HL-60 (cell line): ENCODE results near the gene GALR2.
"Not testable (repeated sequence)": the region's sequence is repeated elsewhere in the genome, so short reads cannot be mapped to it uniquely, and the experiment has no call there.

Experiments used
- DNase-seq, 2 experiments: peaks; one replicate each; pipeline ENCODE4 v3.0.0-alpha.2; 2010 to 2020; ENCODE audit warnings: low read depth in 1 of 2, low spot score in 1 of 2
- H3K27ac ChIP-seq: fragments of 250-450 bp; sonication (Bioruptor Pico); replicated peaks from 2 replicates; pipeline ENCODE4 v1.5.1; 2020; ENCODE audit warnings: mild to moderate bottlenecking, moderate library complexity
- H3K27me3 ChIP-seq: fragments of 250-450 bp; sonication (Bioruptor Pico); 2 replicates; pipeline ENCODE4 v1.5.1; 2021; ENCODE audit warnings: mild to moderate bottlenecking, moderate library complexity; ENCODE audit not compliant: insufficient read depth, poor library complexity, severe bottlenecking
- H3K4me3 ChIP-seq: replicated peaks from 2 replicates; pipeline ENCODE4 v1.5.1; 2011; ENCODE audit warnings: mild to moderate bottlenecking, control low read depth, low read length; ENCODE audit not compliant: insufficient read depth
- GABPA ChIP-seq: IDR thresholded peaks from 2 replicates; pipeline ENCODE4 v1.6.1; 2012; ENCODE audit warnings: low read depth
- POLR2AphosphoS5 ChIP-seq: IDR thresholded peaks from 2 replicates; pipeline ENCODE4 v1.6.1; 2012; ENCODE audit warnings: low read depth
- REST ChIP-seq: IDR thresholded peaks from 2 replicates; pipeline ENCODE4 v1.6.1; 2012; ENCODE audit warnings: low read depth; ENCODE audit not compliant: insufficient replicate concordance
- SPI1 ChIP-seq: IDR thresholded peaks from 2 replicates; pipeline ENCODE4 v1.6.1; 2012; ENCODE audit warnings: low read depth, mild to moderate bottlenecking, borderline replicate concordance
- TF ChIP-seq, protein P1 (sequence below): IDR thresholded peaks from one replicate; pipeline ENCODE4 v1.5.1; 2011; ENCODE audit warnings: low read length, control low read depth, inconsistent platforms; ENCODE audit not compliant: insufficient read depth

Gene GALR2

DNA sequence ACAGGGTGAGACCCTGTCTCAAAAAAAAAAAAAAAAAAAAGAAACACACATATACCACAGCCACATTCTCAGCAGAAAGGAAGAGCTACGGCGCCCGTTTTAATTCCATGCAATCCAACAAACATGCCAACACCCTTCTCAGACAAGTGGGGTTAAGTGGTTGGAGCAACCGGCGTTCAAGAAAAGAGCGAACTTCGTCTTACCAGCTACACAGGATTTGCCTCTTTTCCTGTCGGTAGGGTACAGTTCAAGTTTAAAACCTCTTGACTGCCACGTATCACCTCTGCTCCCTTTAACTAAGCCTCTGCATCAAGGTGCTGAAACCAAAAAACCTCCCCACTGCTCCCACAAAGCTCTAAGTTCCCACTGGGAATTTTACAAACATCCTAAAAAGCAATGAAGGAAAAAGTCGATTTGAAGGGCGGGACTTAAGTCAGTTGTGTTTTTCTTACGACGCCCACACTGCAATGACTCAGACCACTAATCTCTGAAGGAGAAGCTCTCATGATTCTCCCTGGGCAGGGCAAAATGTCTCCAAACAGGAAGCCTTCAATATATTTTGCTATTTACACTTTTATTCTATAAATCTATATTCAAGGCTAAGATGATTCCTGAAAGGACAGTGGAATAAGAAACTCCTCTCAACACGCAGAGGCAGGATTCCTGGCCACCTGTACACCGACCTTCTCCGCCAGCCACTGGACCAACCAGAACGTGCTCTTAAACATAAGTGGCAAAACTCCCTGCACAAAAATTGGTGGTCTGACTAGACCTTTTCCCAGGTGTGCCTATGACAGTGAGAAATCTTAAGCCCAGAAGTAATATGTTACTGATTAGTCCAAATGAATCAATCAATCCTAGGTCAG is 21.1 kb upstream of the GALR2 start:
- Histone ChIP-seq H3K27ac (no peak overlapping the region), H3K4me3 (no peak overlapping the region), H3K27me3 (no peaks in the 10 kb centered on the region)
- TF ChIP-seq GABPA (no peak), POLR2AphosphoS5 (no peak), SPI1 (no peak)
- TF ChIP-seq, protein P1, sequence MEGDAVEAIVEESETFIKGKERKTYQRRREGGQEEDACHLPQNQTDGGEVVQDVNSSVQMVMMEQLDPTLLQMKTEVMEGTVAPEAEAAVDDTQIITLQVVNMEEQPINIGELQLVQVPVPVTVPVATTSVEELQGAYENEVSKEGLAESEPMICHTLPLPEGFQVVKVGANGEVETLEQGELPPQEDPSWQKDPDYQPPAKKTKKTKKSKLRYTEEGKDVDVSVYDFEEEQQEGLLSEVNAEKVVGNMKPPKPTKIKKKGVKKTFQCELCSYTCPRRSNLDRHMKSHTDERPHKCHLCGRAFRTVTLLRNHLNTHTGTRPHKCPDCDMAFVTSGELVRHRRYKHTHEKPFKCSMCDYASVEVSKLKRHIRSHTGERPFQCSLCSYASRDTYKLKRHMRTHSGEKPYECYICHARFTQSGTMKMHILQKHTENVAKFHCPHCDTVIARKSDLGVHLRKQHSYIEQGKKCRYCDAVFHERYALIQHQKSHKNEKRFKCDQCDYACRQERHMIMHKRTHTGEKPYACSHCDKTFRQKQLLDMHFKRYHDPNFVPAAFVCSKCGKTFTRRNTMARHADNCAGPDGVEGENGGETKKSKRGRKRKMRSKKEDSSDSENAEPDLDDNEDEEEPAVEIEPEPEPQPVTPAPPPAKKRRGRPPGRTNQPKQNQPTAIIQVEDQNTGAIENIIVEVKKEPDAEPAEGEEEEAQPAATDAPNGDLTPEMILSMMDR: no peak
- DNase-seq: no peak

GRCh38 chr17:76054112-76054476 is 20.5 kb upstream of the GALR2 start:
- no peak overlapping the region for H3K4me3 ChIP-seq
- no peak for DNase-seq
- H3K27me3 ChIP-seq: no peaks in the 10 kb centered on the region
- TF ChIP-seq, protein P1: no peak
- TF ChIP-seq POLR2AphosphoS5 (no peak), SPI1 (no peak), GABPA (no peak)
- H3K27ac ChIP-seq: no peak overlapping the region

DNA sequence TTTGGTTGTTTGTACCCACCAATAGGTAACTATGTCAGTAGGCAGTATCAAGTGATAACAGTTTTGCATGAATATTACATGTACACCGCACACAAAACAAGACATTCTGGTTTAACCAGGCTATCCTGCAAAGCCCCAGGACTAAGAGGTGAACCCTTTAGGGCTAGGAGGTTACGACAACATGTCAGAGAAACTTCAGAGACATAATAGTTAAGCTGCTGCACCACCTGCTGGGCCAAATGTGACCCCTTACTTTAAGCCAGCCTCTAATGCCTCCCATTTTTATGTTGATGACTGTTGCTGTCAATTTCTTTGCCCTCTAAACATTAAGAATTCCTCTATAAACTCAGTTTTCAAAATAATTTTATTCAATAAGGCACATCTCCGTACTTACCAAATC is 17.7 kb upstream of the GALR2 start:
- H3K4me3 ChIP-seq: no peak overlapping the region
- H3K27ac ChIP-seq: no peak overlapping the region
- no peak for DNase-seq
- TF ChIP-seq REST (no peak), POLR2AphosphoS5 (no peak)
- no peaks in the 10 kb centered on the region for H3K27me3 ChIP-seq

- not testable (repeated sequence) for DNase-seq, H3K27ac ChIP-seq, H3K27me3 ChIP-seq, H3K4me3 ChIP-seq
Measured at GRCh38 chr17:76058264-76058663, 16.3 kb upstream of the GALR2 start.

GRCh38 chr17:76063875-76064546 is 10.6 kb upstream of the GALR2 start:
- Histone ChIP-seq H3K4me3 (no peak overlapping the region), H3K27me3 (no peaks in the 10 kb centered on the region), H3K27ac (no peak overlapping the region)
- TF ChIP-seq POLR2AphosphoS5 (no peak), GABPA (no peak), SPI1 (no peak), REST (no peak)
- TF ChIP-seq, protein P1: no peak
- DNase-seq: no peak
